GM23338 (cell line): Measurements from ENCODE around the gene MKLN1. TPM values are rescaled to one million over a fixed set of nuclear protein-coding genes. Genes with fewer than 3 reads are reported as not detected.

Experiments used
- ATAC-seq: fragments of 200-7000 bp; cut with Tn5 transposase; 3 replicates; pipeline ENCODE4 v1.9.1; 2020
- DNase-seq: peaks from one replicate; pipeline ENCODE4 v3.0.0-alpha.2; 2015; ENCODE audit warnings: low spot score
- H2AFZ ChIP-seq: fragments of 200-600 bp; sonication (generic); 2 replicates; pipeline ENCODE4 v1.8.0; 2016; ENCODE audit warnings: antibody characterized with exemption, mild to moderate bottlenecking, moderate library complexity
- H3F3A ChIP-seq: fragments of 200-600 bp; sonication (generic); replicated peaks from 2 replicates; pipeline ENCODE4 v1.8.0; 2017; ENCODE audit warnings: antibody characterized with exemption, mixed run types, low read depth
- H3K27ac ChIP-seq: fragments of 200-600 bp; sonication (generic); 2 replicates; pipeline ENCODE4 v1.6.1; 2016; ENCODE audit warnings: low read depth
- H3K27me3 ChIP-seq: fragments of 200-600 bp; sonication (generic); 2 replicates; pipeline ENCODE4 v1.8.0; 2016; ENCODE audit warnings: mild to moderate bottlenecking, mixed run types, moderate library complexity; ENCODE audit not compliant: insufficient read depth
- H3K36me3 ChIP-seq: fragments of 200-600 bp; sonication (generic); 2 replicates; pipeline ENCODE4 v1.8.0; 2016; ENCODE audit warnings: mild to moderate bottlenecking; ENCODE audit not compliant: insufficient read depth
- H3K4me1 ChIP-seq: fragments of 200-600 bp; sonication (generic); 2 replicates; pipeline ENCODE4 v1.8.0; 2016; ENCODE audit warnings: mild to moderate bottlenecking, moderate library complexity; ENCODE audit not compliant: insufficient read depth
- H3K4me2 ChIP-seq: fragments of 200-600 bp; sonication (generic); 2 replicates; pipeline ENCODE4 v1.7.1; 2017; ENCODE audit warnings: mixed run types
- H3K4me3 ChIP-seq: fragments of 200-600 bp; sonication (generic); 2 replicates; pipeline ENCODE4 v1.6.1; 2016; ENCODE audit warnings: mixed run types
- H3K79me2 ChIP-seq: fragments of 200-600 bp; sonication (generic); replicated peaks from 2 replicates; pipeline ENCODE4 v1.8.0; 2017; ENCODE audit warnings: mild to moderate bottlenecking; ENCODE audit not compliant: insufficient read depth
- H3K9me2 ChIP-seq: fragments of 200-600 bp; sonication (generic); 2 replicates; pipeline ENCODE4 v1.8.0; 2017; ENCODE audit not compliant: insufficient read depth
- H4K20me1 ChIP-seq: fragments of 200-600 bp; sonication (generic); replicated peaks from 2 replicates; pipeline ENCODE4 v1.8.0; 2017; ENCODE audit warnings: mild to moderate bottlenecking; ENCODE audit not compliant: insufficient read depth
- H3K27ac Mint-ChIP-seq: 2 replicates; pipeline ENCODE4 v1.8.0; 2020; ENCODE audit warnings: inconsistent platforms, mild to moderate bottlenecking, moderate library complexity, mixed read lengths
- H3K27me3 Mint-ChIP-seq: 3 replicates; pipeline ENCODE4 v1.8.0; 2022; ENCODE audit warnings: low read depth, mild to moderate bottlenecking, moderate library complexity, mixed read lengths, inconsistent platforms; ENCODE audit not compliant: insufficient read depth, poor library complexity
- H3K36me3 Mint-ChIP-seq: 3 replicates; pipeline ENCODE4 v1.8.0; 2021; ENCODE audit warnings: low read depth, mild to moderate bottlenecking, inconsistent platforms, moderate library complexity, mixed read lengths
- H3K4me1 Mint-ChIP-seq: 3 replicates; pipeline ENCODE4 v1.8.0; 2020; ENCODE audit warnings: mild to moderate bottlenecking, inconsistent platforms, mixed read lengths
- H3K4me3 Mint-ChIP-seq: 3 replicates; pipeline ENCODE4 v1.8.0; 2021; ENCODE audit warnings: moderate library complexity, mild to moderate bottlenecking, inconsistent platforms, mixed read lengths
- H3K9me3 Mint-ChIP-seq: 3 replicates; pipeline ENCODE4 v1.8.0; 2020; ENCODE audit warnings: moderate library complexity, mild to moderate bottlenecking, inconsistent platforms, mixed read lengths
- CREB1 ChIP-seq: fragments of 250-450 bp; sonication (Bioruptor Pico); IDR thresholded peaks from 2 replicates; pipeline ENCODE4 v1.5.0; 2020; ENCODE audit warnings: low read depth, mild to moderate bottlenecking, moderate library complexity
- CTCF ChIP-seq, 2 experiments: fragments of 200-600 bp in 1 of 2; sonication (generic) in 1 of 2; conservative IDR thresholded peaks; 2 replicates each; pipeline versions ENCODE4 v1.5.1 to v1.6.1; 2016 to 2017; ENCODE audit warnings: antibody characterized with exemption in 2 of 2, low read depth in 2 of 2, mild to moderate bottlenecking in 2 of 2, moderate library complexity in 1 of 2
- EZH2 ChIP-seq: fragments of 200-600 bp; sonication (generic); IDR thresholded peaks from one replicate; pipeline ENCODE4 v1.8.0; 2017; ENCODE audit warnings: antibody characterized with exemption, mild to moderate bottlenecking, low read depth; ENCODE audit not compliant: unreplicated experiment
- EZH2phosphoT487 ChIP-seq: fragments of 200-600 bp; sonication (generic); IDR thresholded peaks from one replicate; pipeline ENCODE4 v1.8.1; 2018; ENCODE audit warnings: antibody characterized with exemption; ENCODE audit not compliant: unreplicated experiment
- JUNB ChIP-seq: IDR thresholded peaks from one replicate; pipeline ENCODE4 v1.6.1; 2016; ENCODE audit warnings: antibody characterized with exemption; ENCODE audit not compliant: unreplicated experiment
- NANOG ChIP-seq: IDR thresholded peaks from 2 replicates; pipeline ENCODE4 v1.6.1; 2016; ENCODE audit warnings: antibody characterized with exemption, borderline replicate concordance
- POLR2AphosphoS5 ChIP-seq: IDR thresholded peaks from 2 replicates; pipeline ENCODE4 v1.6.1; 2016; ENCODE audit warnings: antibody characterized with exemption, low read depth
- REST ChIP-seq: IDR thresholded peaks from one replicate; pipeline ENCODE4 v1.6.1; 2018; ENCODE audit warnings: antibody characterized with exemption; ENCODE audit not compliant: unreplicated experiment
- STAT1 ChIP-seq: IDR thresholded peaks from one replicate; pipeline ENCODE4 v1.6.1; 2016; ENCODE audit warnings: antibody characterized with exemption; ENCODE audit not compliant: unreplicated experiment
- ZNF114 ChIP-seq: fragments of 250-450 bp; sonication (Bioruptor Pico); IDR thresholded peaks from 2 replicates; pipeline ENCODE4 v1.5.0; 2020; ENCODE audit warnings: mild to moderate bottlenecking, moderate library complexity
- ZNF331 ChIP-seq: fragments of 250-450 bp; sonication (Bioruptor Pico); IDR thresholded peaks from 2 replicates; pipeline ENCODE4 v1.5.0; 2020; ENCODE audit warnings: low read depth, mild to moderate bottlenecking, moderate library complexity
- polyA plus RNA-seq: library from polyadenylated mRNA; unstranded; fragments of >200 nt; fragmentation: Nextera tagmentation; extraction: Ambion mirVana; gene quantifications from 2 replicates; pipeline ENCODE4 v1.2.1, GENCODE V29; 2016
- total RNA-seq: library from RNA; depleted of rRNA; stranded (reverse); fragments of >200 nt; shearing (Covaris generic); gene quantifications from 2 replicates; pipeline ENCODE4 v1.2.3, GENCODE V29; 2014
- TF ChIP-seq, protein P1 (sequence below): fragments of 250-450 bp; sonication (Bioruptor Pico); IDR thresholded peaks from 2 replicates; pipeline ENCODE4 v1.5.0; 2020; ENCODE audit warnings: mild to moderate bottlenecking, moderate library complexity
- TF ChIP-seq, protein P2 (sequence below): IDR thresholded peaks from 2 replicates; pipeline ENCODE4 v1.6.1; 2016; ENCODE audit warnings: antibody characterized with exemption

MKLN1 gene
- total and polyA plus RNA-seq, 2 experiments from 2014 or later = 25.3 to 46.5 TPM

- H3K36me3 Mint-ChIP-seq = no peaks in the 10 kb centered on the region
- H3K9me3 Mint-ChIP-seq = no peaks in the 10 kb centered on the region; the same call in 2 of the 3 replicates
- no peaks in the 10 kb centered on the region for H3K79me2 ChIP-seq
- no peaks in the 10 kb centered on the region for H4K20me1 ChIP-seq
- TF ChIP-seq, protein P1, sequence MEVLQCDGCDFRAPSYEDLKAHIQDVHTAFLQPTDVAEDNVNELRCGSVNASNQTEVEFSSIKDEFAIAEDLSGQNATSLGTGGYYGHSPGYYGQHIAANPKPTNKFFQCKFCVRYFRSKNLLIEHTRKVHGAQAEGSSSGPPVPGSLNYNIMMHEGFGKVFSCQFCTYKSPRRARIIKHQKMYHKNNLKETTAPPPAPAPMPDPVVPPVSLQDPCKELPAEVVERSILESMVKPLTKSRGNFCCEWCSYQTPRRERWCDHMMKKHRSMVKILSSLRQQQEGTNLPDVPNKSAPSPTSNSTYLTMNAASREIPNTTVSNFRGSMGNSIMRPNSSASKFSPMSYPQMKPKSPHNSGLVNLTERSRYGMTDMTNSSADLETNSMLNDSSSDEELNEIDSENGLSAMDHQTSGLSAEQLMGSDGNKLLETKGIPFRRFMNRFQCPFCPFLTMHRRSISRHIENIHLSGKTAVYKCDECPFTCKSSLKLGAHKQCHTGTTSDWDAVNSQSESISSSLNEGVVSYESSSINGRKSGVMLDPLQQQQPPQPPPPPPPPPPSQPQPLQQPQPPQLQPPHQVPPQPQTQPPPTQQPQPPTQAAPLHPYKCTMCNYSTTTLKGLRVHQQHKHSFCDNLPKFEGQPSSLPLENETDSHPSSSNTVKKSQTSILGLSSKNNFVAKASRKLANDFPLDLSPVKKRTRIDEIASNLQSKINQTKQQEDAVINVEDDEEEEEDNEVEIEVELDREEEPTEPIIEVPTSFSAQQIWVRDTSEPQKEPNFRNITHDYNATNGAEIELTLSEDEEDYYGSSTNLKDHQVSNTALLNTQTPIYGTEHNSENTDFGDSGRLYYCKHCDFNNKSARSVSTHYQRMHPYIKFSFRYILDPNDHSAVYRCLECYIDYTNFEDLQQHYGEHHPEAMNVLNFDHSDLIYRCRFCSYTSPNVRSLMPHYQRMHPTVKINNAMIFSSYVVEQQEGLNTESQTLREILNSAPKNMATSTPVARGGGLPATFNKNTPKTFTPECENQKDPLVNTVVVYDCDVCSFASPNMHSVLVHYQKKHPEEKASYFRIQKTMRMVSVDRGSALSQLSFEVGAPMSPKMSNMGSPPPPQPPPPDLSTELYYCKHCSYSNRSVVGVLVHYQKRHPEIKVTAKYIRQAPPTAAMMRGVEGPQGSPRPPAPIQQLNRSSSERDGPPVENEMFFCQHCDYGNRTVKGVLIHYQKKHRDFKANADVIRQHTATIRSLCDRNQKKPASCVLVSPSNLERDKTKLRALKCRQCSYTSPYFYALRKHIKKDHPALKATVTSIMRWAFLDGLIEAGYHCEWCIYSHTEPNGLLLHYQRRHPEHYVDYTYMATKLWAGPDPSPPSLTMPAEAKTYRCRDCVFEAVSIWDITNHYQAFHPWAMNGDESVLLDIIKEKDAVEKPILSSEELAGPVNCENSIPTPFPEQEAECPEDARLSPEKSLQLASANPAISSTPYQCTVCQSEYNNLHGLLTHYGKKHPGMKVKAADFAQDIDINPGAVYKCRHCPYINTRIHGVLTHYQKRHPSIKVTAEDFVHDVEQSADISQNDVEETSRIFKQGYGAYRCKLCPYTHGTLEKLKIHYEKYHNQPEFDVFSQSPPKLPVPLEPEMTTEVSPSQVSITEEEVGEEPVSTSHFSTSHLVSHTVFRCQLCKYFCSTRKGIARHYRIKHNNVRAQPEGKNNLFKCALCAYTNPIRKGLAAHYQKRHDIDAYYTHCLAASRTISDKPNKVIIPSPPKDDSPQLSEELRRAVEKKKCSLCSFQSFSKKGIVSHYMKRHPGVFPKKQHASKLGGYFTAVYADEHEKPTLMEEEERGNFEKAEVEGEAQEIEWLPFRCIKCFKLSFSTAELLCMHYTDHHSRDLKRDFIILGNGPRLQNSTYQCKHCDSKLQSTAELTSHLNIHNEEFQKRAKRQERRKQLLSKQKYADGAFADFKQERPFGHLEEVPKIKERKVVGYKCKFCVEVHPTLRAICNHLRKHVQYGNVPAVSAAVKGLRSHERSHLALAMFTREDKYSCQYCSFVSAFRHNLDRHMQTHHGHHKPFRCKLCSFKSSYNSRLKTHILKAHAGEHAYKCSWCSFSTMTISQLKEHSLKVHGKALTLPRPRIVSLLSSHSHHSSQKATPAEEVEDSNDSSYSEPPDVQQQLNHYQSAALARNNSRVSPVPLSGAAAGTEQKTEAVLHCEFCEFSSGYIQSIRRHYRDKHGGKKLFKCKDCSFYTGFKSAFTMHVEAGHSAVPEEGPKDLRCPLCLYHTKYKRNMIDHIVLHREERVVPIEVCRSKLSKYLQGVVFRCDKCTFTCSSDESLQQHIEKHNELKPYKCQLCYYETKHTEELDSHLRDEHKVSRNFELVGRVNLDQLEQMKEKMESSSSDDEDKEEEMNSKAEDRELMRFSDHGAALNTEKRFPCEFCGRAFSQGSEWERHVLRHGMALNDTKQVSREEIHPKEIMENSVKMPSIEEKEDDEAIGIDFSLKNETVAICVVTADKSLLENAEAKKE (CRISPR knock-in tag) = no peak
- TF ChIP-seq EZH2phosphoT487 (no peak), ZNF331 (no peak), CREB1 (CRISPR knock-in tag) (no peak), NANOG (no peak), REST (no peak), EZH2 (no peak), ZNF114 (CRISPR knock-in tag) (no peak), JUNB (no peak), STAT1 (no peak), POLR2AphosphoS5 (no peak), CTCF (conservative IDR thresholded peaks at IDR 0.05; ENCODE audit: low read depth in 2 of 2) (no peak)
- TF ChIP-seq, protein P2, sequence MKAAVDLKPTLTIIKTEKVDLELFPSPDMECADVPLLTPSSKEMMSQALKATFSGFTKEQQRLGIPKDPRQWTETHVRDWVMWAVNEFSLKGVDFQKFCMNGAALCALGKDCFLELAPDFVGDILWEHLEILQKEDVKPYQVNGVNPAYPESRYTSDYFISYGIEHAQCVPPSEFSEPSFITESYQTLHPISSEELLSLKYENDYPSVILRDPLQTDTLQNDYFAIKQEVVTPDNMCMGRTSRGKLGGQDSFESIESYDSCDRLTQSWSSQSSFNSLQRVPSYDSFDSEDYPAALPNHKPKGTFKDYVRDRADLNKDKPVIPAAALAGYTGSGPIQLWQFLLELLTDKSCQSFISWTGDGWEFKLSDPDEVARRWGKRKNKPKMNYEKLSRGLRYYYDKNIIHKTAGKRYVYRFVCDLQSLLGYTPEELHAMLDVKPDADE = no peak
- no peaks in the 10 kb centered on the region for H3K27me3 ChIP-seq
- no peaks in the 10 kb centered on the region for H3K4me1 ChIP-seq
- H3K27me3 Mint-ChIP-seq = peaks cover 1% of the 10 kb centered on the region
- peaks cover 3% of the 10 kb centered on the region; the same call in 1 of the 2 replicates for H3F3A ChIP-seq
- DNase-seq (no peak), ATAC-seq (no peak)
- no peak overlapping the region for H3K27ac ChIP-seq
- no peak overlapping the region for H2AFZ ChIP-seq
- no peak overlapping the region for H3K4me2 ChIP-seq
- peaks cover 8% of the 10 kb centered on the region; the same call in 1 of the 3 replicates for H3K4me1 Mint-ChIP-seq
- H3K4me3 ChIP-seq = no peak overlapping the region
- no peak overlapping the region for H3K4me3 Mint-ChIP-seq
- H3K36me3 ChIP-seq = no peaks in the 10 kb centered on the region
- H3K9me2 ChIP-seq = no peaks in the 10 kb centered on the region
- no peak overlapping the region for H3K27ac Mint-ChIP-seq
Observed at GRCh38 chr7:131489881-131490280, 162.2 kb downstream of the MKLN1 start.
